ENCODE data around the gene ACKR3.

ACKR3 gene

GRCh38 chr2:236612737-236613136 lies 43.1 kb downstream of the ACKR3 start:
- DNase-seq (ENCODE audit: low spot score), result no peak

- no peak for DNase-seq (ENCODE audit: low spot score)
Measured at GRCh38 chr2:236613612-236614011, 44.0 kb downstream of the ACKR3 start.

GRCh38 chr2:236614551-236614950 lies 44.9 kb downstream of the ACKR3 start:
- no peak for DNase-seq (ENCODE audit: low spot score)

- no peak for DNase-seq (ENCODE audit: low spot score)
Measured at GRCh38 chr2:236616031-236616430, 46.4 kb downstream of the ACKR3 start.

- no peak for DNase-seq (ENCODE audit: low spot score)
Measured at GRCh38 chr2:236616624-236617023, 47.0 kb downstream of the ACKR3 start.

- DNase-seq (ENCODE audit: low spot score), result no peak
Measured at GRCh38 chr2:236617221-236617737, 47.7 kb downstream of the ACKR3 start.

- DNase-seq (ENCODE audit: low spot score), result no peak
Measured at GRCh38 chr2:236617796-236618195, 48.2 kb downstream of the ACKR3 start.

- DNase-seq (ENCODE audit: low spot score), result no peak
Measured at GRCh38 chr2:236618370-236618769, 48.7 kb downstream of the ACKR3 start.

- no peak for DNase-seq (ENCODE audit: low spot score)
Measured at GRCh38 chr2:236619910-236620612, 50.4 kb downstream of the ACKR3 start.

GRCh38 chr2:236621786-236622185 lies 52.2 kb downstream of the ACKR3 start:
- DNase-seq (ENCODE audit: low spot score), result no peak

GRCh38 chr2:236622201-236622600 lies 52.6 kb downstream of the ACKR3 start:
- DNase-seq (ENCODE audit: low spot score), result no peak

GRCh38 chr2:236622660-236623059 lies 53.0 kb downstream of the ACKR3 start:
- no peak for DNase-seq (ENCODE audit: low spot score)

GRCh38 chr2:236623816-236624215 lies 54.2 kb downstream of the ACKR3 start:
- no peak for DNase-seq (ENCODE audit: low spot score)

- DNase-seq (ENCODE audit: low spot score), result no peak
Measured at GRCh38 chr2:236625156-236625690, 55.6 kb downstream of the ACKR3 start.

- peak; percentile 54 for DNase-seq (ENCODE audit: low spot score)
Measured at GRCh38 chr2:236626391-236627150, 56.9 kb downstream of the ACKR3 start.

- no peak for DNase-seq (ENCODE audit: low spot score)
Measured at GRCh38 chr2:236627193-236627592, 57.6 kb downstream of the ACKR3 start.

GRCh38 chr2:236627841-236628240 lies 58.2 kb downstream of the ACKR3 start:
- no peak for DNase-seq (ENCODE audit: low spot score)

GRCh38 chr2:236628256-236628901 lies 58.8 kb downstream of the ACKR3 start:
- DNase-seq (ENCODE audit: low spot score), result no peak

GRCh38 chr2:236628981-236629605 lies 59.5 kb downstream of the ACKR3 start:
- no peak for DNase-seq (ENCODE audit: low spot score)

GRCh38 chr2:236629961-236630872 lies 60.6 kb downstream of the ACKR3 start:
- peak; percentile 39 for DNase-seq (ENCODE audit: low spot score)

- no peak for DNase-seq (ENCODE audit: low spot score)
Measured at GRCh38 chr2:236631281-236631855, 61.7 kb downstream of the ACKR3 start.
